Spleen (tissue), 11 donors: Measurements from ENCODE around the gene ZNF362. TPM values are rescaled to one million over a fixed set of nuclear protein-coding genes. Genes with fewer than 3 reads are reported as not detected.

ENCODE experiments used
- DNase-seq: peaks from one replicate; pipeline ENCODE4 v3.0.0-alpha.2; 2020
- H3K27ac ChIP-seq, 8 donors: fragments of 200-600 bp; sonication (generic) in 7 of 8; 1 replicate in 4 of 8; 2 replicates in 4 of 8; pipeline versions ENCODE4 v1.5.0 to v1.8.0; 2016 to 2021; ENCODE audit warnings: inconsistent platforms in 4 of 8, mild to moderate bottlenecking in 4 of 8, moderate library complexity in 1 of 8
- H3K27me3 ChIP-seq, 7 donors: fragments of 200-600 bp; sonication (generic) in 6 of 7; replicated peaks in 1 of 7; 1 replicate in 4 of 7; 2 replicates in 3 of 7; pipeline versions ENCODE4 v1.5.0 to v1.8.0; 2016 to 2021; ENCODE audit warnings: inconsistent platforms in 3 of 7, mild to moderate bottlenecking in 1 of 7
- H3K36me3 ChIP-seq, 6 donors: fragments of 200-600 bp; sonication (generic) in 5 of 6; 1 replicate in 4 of 6; 2 replicates in 2 of 6; pipeline versions ENCODE4 v1.5.0 to v1.8.0; 2016 to 2021; ENCODE audit warnings: inconsistent platforms in 2 of 6
- H3K4me1 ChIP-seq, 6 donors: fragments of 200-600 bp; sonication (generic) in 5 of 6; 1 replicate in 3 of 6; 2 replicates in 3 of 6; pipeline versions ENCODE4 v1.5.0 to v1.8.0; 2016 to 2021; ENCODE audit warnings: inconsistent platforms in 3 of 6
- H3K4me3 ChIP-seq, 8 donors: fragments of 200-600 bp; sonication (generic) in 7 of 8; 1 replicate in 4 of 8; 2 replicates in 4 of 8; pipeline versions ENCODE4 v1.5.0 to v1.8.0; 2016 to 2021; ENCODE audit warnings: inconsistent platforms in 4 of 8, mild to moderate bottlenecking in 4 of 8, moderate library complexity in 2 of 8
- H3K9me3 ChIP-seq, 8 donors: fragments of 200-600 bp; sonication (generic) in 7 of 8; 1 replicate in 4 of 8; 2 replicates in 4 of 8; pipeline versions ENCODE4 v1.5.0 to v1.8.0; 2016 to 2021; ENCODE audit warnings: inconsistent platforms in 4 of 8
- POLR2A ChIP-seq, 3 donors: fragments of 450-650 bp; IDR thresholded peaks; one replicate each; pipeline ENCODE4 v1.5.1; 2017; ENCODE audit warnings: antibody characterized with exemption in 3 of 3, mild to moderate bottlenecking in 1 of 3
- POLR2AphosphoS5 ChIP-seq, 3 donors: sonication (generic); formaldehyde crosslinking; IDR thresholded peaks; one replicate each; pipeline ENCODE4 v1.5.1; 2017; ENCODE audit warnings: antibody characterized with exemption in 3 of 3
- WGBS, 5 donors: extraction: QIAGEN DNeasy Blood & Tissue Kit in 3 of 5; methylation state at CpG; one replicate each; pipeline versions ENCODE4 v1.1.5 to v1.1.7; 2013 to 2018; 5-methylcytosine and 5-hydroxymethylcytosine counted together
- intact Hi-C: fragments of 100-400 bp; cut with DNase I; formaldehyde crosslinking; loops from one replicate; pipeline ENCODE4 v1.15.0; 2023; ENCODE audit warnings: low total_unique reads
- polyA plus RNA-seq, 3 donors: library from polyadenylated mRNA; stranded (reverse); fragments of 200-250 nt; gene quantifications; one replicate each; pipeline ENCODE4 v1.2.1, GENCODE V29; 2013
- total RNA-seq, 7 donors: library from RNA; depleted of rRNA in 3 of 7; stranded (reverse); fragments of >200 nt in 3 of 7; fragmentation: NEBNext Ultra II Directional in 4 of 7; extraction: Animal tissue kit (Norgen Biotek cat#: 25700) in 4 of 7; gene quantifications; one replicate each; pipeline versions ENCODE4 v1.1.0 to v1.2.1, GENCODE V29; 2016 to 2021
- TF ChIP-seq, protein P1 (sequence below), 11 experiments: fragments of 200-600 bp in 7 of 11; fragments of 450-650 bp in 4 of 11; sonication (generic) in 4 of 11; IDR thresholded peaks in 8 of 11; conservative IDR thresholded peaks in 3 of 11; 1 replicate in 7 of 11; 2 replicates in 4 of 11; pipeline versions ENCODE4 v1.4.0 to v1.8.0; 2016 to 2021; ENCODE audit warnings: antibody characterized with exemption in 11 of 11, inconsistent platforms in 4 of 11, mild to moderate bottlenecking in 1 of 11
- donor health status: healthy with polysubstance abuse.
- donor health status: DM: no; HTN: no; CAD: no; lungs with moderate emphysema.
- donor health status: DM: no; HTN: no; CAD: no.
- donor health status: Bipolar disorder and iron deficiency.
- donor health status: healthy.
- donor health status: DM: no; HTN: no; CAD: no.
- donor health status: DM: yes; HTN: yes; CAD: no.

Gene ZNF362
- total and polyA plus RNA-seq, 10 donors, result 8.7 to 47.0 (median 24.8) TPM

DNA sequence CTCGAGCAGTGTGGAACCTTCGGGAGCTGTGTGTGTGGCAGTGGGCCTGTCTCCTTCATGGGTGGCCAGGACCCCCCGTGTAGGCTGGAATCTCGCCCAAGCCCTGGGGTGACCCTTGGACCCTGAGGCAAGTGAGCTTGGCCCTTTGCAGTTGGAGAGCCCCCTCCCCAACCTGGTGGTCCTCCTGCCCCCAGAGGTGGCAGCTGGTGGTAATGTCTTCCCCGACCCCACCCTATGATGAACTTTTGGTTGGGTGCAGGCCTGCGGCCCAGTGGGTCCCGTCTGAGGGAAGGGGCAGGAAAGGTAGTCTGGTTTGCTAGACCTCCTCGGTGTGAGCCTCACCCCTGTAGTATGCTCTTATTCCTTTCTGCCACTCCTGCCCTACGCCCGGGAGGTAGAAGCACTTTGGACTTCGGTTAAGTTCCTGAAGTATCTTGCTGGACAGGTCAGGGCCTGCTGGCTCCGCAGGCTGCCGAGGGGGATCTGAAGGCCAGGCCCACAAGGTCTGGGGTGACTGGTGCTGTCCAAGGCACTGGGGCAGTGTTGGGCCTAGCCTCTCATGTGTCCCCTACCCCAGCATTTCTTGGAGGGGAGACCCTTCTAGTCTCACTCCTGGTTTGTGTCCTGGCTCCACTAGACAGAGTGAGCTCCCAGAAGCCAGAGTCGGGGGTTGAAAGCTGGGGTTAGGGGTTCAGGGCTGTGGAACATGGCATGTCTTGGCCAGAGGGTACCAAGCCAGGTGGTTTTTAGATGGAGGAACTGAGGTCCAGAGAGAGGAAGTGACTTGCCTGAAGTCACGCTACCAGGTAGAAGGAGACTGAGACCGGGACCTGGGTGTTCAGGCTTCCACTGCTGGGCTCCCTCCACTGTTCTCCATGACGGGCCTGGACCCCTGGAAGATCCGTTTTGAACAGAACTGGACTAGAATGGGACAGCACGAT, 1.8 kb downstream of the ZNF362 start:
- Histone ChIP-seq H3K36me3 (peaks cover 0 to 6% (median 0%) of the 10 kb centered on the region in 6 donors), H3K4me1 (peaks cover 17 to 68% (median 47%) of the 10 kb centered on the region in 6 donors), H3K4me3 (peak overlapping the region; percentile 67 to 91 (median 76)), H3K9me3 (no peaks in the 10 kb centered on the region), H3K27ac (peak overlapping the region in 7 of 8 donors; percentile 78 to 94 (median 84)), H3K27me3 (no peaks in the 10 kb centered on the region)
- TF ChIP-seq, protein P1, sequence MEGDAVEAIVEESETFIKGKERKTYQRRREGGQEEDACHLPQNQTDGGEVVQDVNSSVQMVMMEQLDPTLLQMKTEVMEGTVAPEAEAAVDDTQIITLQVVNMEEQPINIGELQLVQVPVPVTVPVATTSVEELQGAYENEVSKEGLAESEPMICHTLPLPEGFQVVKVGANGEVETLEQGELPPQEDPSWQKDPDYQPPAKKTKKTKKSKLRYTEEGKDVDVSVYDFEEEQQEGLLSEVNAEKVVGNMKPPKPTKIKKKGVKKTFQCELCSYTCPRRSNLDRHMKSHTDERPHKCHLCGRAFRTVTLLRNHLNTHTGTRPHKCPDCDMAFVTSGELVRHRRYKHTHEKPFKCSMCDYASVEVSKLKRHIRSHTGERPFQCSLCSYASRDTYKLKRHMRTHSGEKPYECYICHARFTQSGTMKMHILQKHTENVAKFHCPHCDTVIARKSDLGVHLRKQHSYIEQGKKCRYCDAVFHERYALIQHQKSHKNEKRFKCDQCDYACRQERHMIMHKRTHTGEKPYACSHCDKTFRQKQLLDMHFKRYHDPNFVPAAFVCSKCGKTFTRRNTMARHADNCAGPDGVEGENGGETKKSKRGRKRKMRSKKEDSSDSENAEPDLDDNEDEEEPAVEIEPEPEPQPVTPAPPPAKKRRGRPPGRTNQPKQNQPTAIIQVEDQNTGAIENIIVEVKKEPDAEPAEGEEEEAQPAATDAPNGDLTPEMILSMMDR (IDR thresholded peaks at IDR 0.05 in 8 of 11, conservative IDR thresholded peaks at IDR 0.05 in 3 of 11), result no peak
- TF ChIP-seq POLR2A (IDR thresholded peaks at IDR 0.05) (no peak), POLR2AphosphoS5 (IDR thresholded peaks at IDR 0.05) (no peak)
- intact Hi-C loops, result no loop called here
- WGBS, 5 donors, result 53 to 65% (median 57%) methylated on average over 8 to 19 of the region's 19 CpGs
- DNase-seq, result no peak

DNA sequence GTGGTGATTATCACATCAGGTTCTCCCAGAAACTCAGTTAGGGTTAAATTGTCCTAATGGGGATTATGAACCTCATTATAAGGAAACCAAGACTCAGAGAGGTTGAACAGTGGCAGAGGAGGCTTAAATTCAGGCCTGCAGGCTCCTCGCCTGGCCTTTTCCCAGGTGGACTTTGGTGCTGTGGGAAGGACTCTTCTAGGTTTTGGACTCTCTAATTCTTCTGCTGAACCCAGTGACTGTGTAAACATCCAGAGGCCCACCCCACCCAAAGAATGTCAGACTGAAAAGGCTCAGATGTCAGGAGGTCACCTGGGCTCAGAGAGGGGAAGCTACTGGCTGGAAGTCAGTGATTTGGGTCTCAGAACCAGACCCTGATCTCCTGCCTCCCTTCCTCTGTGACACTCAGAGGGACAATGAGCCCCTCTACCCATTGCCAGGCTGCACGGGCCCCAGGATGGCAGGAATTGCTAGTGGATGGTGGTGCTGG, 2.5 kb downstream of the ZNF362 start:
- TF ChIP-seq, protein P1 (IDR thresholded peaks at IDR 0.05 in 8 of 11, conservative IDR thresholded peaks at IDR 0.05 in 3 of 11), result no peak
- TF ChIP-seq POLR2AphosphoS5 (IDR thresholded peaks at IDR 0.05) (no peak), POLR2A (IDR thresholded peaks at IDR 0.05) (no peak)
- Histone ChIP-seq H3K9me3 (no peaks in the 10 kb centered on the region), H3K27me3 (no peaks in the 10 kb centered on the region), H3K4me3 (peak overlapping the region in 1 of 8 donors; percentile 91), H3K4me1 (peaks cover 17 to 76% (median 50%) of the 10 kb centered on the region in 6 donors), H3K27ac (peak overlapping the region in 2 of 8 donors; percentile 91 to 94), H3K36me3 (peaks cover 0 to 7% (median 0%) of the 10 kb centered on the region in 6 donors)
- 93 to 100% (median 94%) methylated on average over 2 of the region's 2 CpGs for WGBS, 5 donors
- DNase-seq, result no peak
- intact Hi-C loops, result no loop called here

DNA sequence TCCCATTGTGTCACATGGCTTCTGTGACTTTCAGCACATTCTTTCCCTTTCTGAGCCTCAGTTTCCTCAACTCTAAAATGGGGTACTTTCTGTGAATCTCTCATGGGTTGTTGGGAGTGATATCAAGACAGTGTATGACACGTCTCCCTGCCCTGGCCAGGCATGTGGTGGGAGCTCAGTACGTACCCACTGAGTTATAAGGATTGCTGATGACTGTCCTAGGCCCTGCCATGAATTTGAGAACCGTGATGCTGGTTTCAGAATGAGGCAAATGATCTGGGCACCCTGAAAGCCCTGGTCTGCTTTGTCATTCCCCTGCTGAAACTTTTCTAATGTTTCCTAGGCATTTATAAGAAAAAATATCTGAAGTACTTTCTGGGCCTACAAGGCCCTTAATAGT, 3.6 kb downstream of the ZNF362 start:
- Histone ChIP-seq H3K9me3 (no peaks in the 10 kb centered on the region), H3K27ac (no peak overlapping the region), H3K36me3 (peaks cover 0 to 7% (median 0%) of the 10 kb centered on the region in 6 donors), H3K4me1 (peaks cover 17 to 85% (median 53%) of the 10 kb centered on the region in 6 donors), H3K4me3 (no peak overlapping the region), H3K27me3 (no peaks in the 10 kb centered on the region)
- WGBS, 5 donors, result 85 to 95% (median 89%) methylated on average over 3 of the region's 3 CpGs
- TF ChIP-seq POLR2AphosphoS5 (IDR thresholded peaks at IDR 0.05) (no peak), POLR2A (IDR thresholded peaks at IDR 0.05) (no peak)
- TF ChIP-seq, protein P1 (IDR thresholded peaks at IDR 0.05 in 8 of 11, conservative IDR thresholded peaks at IDR 0.05 in 3 of 11), result no peak
- DNase-seq, result no peak
- intact Hi-C loops, result no loop called here

DNA sequence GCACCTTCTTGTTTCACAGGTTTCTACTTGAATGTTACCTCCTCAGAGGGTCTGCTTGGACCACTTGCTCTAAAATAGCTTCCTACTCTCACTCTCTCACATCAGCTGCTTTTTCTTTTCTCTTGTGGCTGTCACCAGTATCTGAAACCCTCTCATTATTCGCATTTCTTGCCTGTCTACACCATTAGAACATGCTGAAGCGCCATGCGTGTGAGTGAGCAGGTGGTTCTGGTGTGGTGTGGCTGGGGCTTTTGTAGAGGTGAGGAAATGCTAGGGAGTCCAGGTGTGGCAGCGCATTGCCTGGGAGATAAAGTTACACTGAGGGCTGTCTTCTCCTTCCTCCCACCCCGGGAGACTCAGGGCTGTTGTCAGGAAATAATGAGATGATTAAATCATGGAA, 4.1 kb downstream of the ZNF362 start:
- no peak for DNase-seq
- intact Hi-C loops, result no loop called here
- 75 to 88% (median 84%) methylated on average over 5 of the region's 5 CpGs for WGBS, 5 donors
- Histone ChIP-seq H3K4me3 (no peak overlapping the region), H3K9me3 (no peaks in the 10 kb centered on the region), H3K4me1 (peaks cover 13 to 85% (median 51%) of the 10 kb centered on the region in 6 donors), H3K27ac (no peak overlapping the region), H3K27me3 (no peaks in the 10 kb centered on the region), H3K36me3 (peaks cover 0 to 7% (median 0%) of the 10 kb centered on the region in 6 donors)
- no peak for TF ChIP-seq POLR2A (IDR thresholded peaks at IDR 0.05)
- no peak for TF ChIP-seq POLR2AphosphoS5 (IDR thresholded peaks at IDR 0.05)
- TF ChIP-seq, protein P1 (IDR thresholded peaks at IDR 0.05 in 8 of 11, conservative IDR thresholded peaks at IDR 0.05 in 3 of 11), result no peak
